ENCODE results near the gene TRPM2. TPM values are rescaled to one million over a fixed set of nuclear protein-coding genes. Genes with fewer than 3 reads are reported as not detected.

TRPM2 gene
- total RNA-seq, 3 donors from 2014 or later: 1.5 to 10.3 (median 7.2) TPM

DNA sequence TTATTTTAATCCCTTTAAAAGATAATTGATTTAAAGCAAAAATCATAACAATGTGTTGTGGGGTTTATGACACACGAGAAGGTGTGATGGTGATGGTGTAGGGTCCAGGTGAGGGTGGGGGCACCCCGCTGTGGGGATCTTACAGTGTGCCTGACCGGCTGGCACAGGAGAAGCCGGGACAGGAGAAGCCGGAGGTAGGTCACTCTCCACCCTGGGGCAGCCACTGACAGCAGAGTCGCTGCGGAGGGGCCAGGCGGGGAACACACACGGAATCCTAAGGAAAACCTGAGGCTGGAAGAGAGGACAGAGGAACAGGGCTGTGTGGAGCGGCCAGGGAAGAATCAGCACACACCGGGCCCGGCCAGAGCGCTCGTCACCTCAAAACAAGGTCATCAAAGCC, 97.6 kb downstream of the TRPM2 start:
- Histone ChIP-seq H3K4me3 (no peak overlapping the region), H3K36me3 (ENCODE audit: low read depth) (no peaks in the 10 kb centered on the region), H3K4me1 (ENCODE audit: low read depth) (peaks cover 2% of the 10 kb centered on the region), H3K9me3 (no peaks in the 10 kb centered on the region)
- no peak for DNase-seq
- no peak for ATAC-seq
- intact Hi-C loops (cut with DNase I, micrococcal nuclease): no loop called here
- no peak for TF ChIP-seq CTCF (IDR thresholded peaks at IDR 0.05)

- TF ChIP-seq CTCF (IDR thresholded peaks at IDR 0.05): no peak
- intact Hi-C loops (cut with DNase I, micrococcal nuclease): no loop called here
- Histone ChIP-seq H3K9me3 (no peaks in the 10 kb centered on the region), H3K4me1 (ENCODE audit: low read depth) (peaks cover 6% of the 10 kb centered on the region), H3K4me3 (no peak overlapping the region), H3K36me3 (ENCODE audit: low read depth) (no peaks in the 10 kb centered on the region)
- ATAC-seq: no peak
- no peak for DNase-seq
Observed at GRCh38 chr21:44453120-44453519, 99.7 kb downstream of the TRPM2 start.

GRCh38 chr21:44454058-44454457, 100.6 kb downstream of the TRPM2 start:
- Histone ChIP-seq H3K4me1 (ENCODE audit: low read depth) (peaks cover 6% of the 10 kb centered on the region), H3K9me3 (no peaks in the 10 kb centered on the region), H3K36me3 (ENCODE audit: low read depth) (no peaks in the 10 kb centered on the region), H3K4me3 (no peak overlapping the region)
- intact Hi-C loops (cut with DNase I, micrococcal nuclease): no loop called here
- ATAC-seq (no peak), DNase-seq (no peak)
- no peak for TF ChIP-seq CTCF (IDR thresholded peaks at IDR 0.05)

DNA sequence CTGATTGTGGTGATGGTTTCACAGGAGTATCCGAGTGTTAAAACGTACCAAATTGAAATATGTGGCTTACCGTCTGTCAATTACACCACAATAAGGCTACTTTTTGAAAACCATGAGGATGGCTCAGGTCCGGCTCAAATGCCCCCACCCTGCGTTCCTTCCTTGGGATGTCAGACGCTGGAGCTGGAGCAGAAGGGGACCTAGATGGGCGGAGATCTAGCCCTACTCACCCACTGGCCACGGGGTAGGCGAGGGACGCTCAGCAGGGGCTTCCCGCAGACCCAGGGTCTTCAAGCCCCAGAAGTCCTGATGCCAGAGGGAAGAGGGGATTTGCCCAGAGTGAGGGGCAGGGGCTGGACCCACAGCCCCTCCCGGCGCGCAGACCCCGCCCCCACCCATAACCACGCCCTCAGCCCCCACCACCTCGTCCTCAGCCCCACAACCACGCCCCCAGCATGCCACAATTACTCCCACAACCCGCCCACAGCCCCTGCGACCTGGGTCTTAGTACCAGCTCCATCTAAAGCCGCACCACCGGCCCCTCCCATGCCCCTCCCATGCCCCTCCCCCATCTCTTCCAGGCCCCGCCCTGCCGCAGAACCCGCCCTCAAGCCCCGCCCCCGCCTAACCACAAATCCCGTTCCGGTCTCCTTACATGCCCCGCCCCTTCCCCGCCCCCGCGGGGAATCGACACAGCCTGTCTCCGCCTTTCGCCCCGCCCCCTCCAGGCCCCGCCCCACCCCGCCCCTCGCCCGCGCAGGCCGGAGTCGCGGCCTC, 101.5 kb downstream of the TRPM2 start, which contains the start of gene LRRC3:
Gene LRRC3, plus strand, starts transcription at position 764 of the 777 bp plus-strand sequence. CDS start 1,135 bp downstream, outside the sequence.
- DNase-seq (peak; percentile 89 to 92 (median 90)), ATAC-seq (peak; percentile 94)
- Histone ChIP-seq H3K9me3 (no peaks in the 10 kb centered on the region), H3K4me3 (peak within 1 kb of the TSS; percentile 38), H3K36me3 (ENCODE audit: low read depth) (no peaks in the 10 kb centered on the region), H3K4me1 (ENCODE audit: low read depth) (peaks cover 6% of the 10 kb centered on the region)
- intact Hi-C loops (cut with DNase I, micrococcal nuclease): no loop called here
- TF ChIP-seq CTCF (IDR thresholded peaks at IDR 0.05): no peak

DNA sequence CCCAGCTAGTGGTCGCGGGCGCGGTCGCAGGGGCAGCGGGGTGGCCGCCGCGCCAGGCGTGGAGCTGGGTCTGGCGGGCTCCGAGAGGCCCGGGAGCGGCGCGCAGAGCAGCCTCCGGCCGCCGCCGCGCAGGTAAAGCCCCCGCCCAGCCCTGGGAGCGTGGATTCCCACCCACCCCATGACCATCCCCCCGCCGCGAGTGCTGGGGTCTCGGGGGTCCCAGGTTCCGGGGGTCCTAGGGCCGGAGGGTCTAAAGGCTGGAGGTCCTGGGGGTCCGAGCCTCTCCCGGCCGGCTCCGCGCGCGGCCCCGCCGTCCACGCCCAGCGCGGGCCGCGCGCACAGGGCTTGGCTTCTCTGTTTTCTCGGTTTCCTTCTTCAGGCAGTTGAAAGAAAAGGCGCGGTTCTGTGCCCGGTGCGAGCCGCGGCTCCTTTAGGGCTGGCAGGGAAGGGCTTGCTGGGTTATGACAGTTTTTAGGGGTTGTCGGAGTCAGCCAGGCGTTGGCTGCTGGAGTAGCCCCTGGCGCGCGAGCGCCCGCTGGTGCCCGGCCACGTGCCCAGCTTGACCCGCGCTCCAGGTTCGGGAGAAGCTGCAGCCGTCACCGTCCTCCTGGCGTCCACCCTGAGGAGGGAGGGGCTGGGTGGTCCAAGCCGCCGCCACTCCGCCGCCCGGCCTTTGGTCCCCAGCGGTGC, 102.2 kb downstream of the TRPM2 start:
- ATAC-seq (peak; percentile 69), DNase-seq (peak; percentile 58 to 75 (median 67))
- Histone ChIP-seq H3K4me1 (ENCODE audit: low read depth) (peaks cover 6% of the 10 kb centered on the region), H3K4me3 (peak overlapping the region; percentile 38), H3K9me3 (no peaks in the 10 kb centered on the region), H3K36me3 (ENCODE audit: low read depth) (no peaks in the 10 kb centered on the region)
- TF ChIP-seq CTCF (IDR thresholded peaks at IDR 0.05): no peak
- intact Hi-C loops (cut with DNase I, micrococcal nuclease): no loop called here

All from mucosa of descending colon (tissue), 3 donors.